ENCODE data around the gene NFAM1. TPM values are rescaled to one million over a fixed set of nuclear protein-coding genes. Genes with fewer than 3 reads are reported as not detected.

The NFAM1 gene
- total RNA-seq, 1 experiment from 2014 or later = 0.12 TPM

GRCh38 chr22:42363892-42364291, 68.3 kb downstream of the NFAM1 start:
- Histone ChIP-seq H3K9me2 (ENCODE audit: insufficient read depth) (no peaks in the 10 kb centered on the region), H3K4me3 (replicated peaks in 1 of 2; ENCODE audit: low read depth in 1 of 2, low read length in 2 of 2) (no peak overlapping the region), H3K4me1 (ENCODE audit: control insufficient read depth in 1 of 2, insufficient read depth in 2 of 2, low read length in 2 of 2) (peaks cover 6 to 16% of the 10 kb centered on the region in 2 experiments; a peak in 3 of 4 replicates), H3K27me3 (ENCODE audit: insufficient read depth, low read length) (no peaks in the 10 kb centered on the region), H3K79me2 (ENCODE audit: insufficient read depth, low read length) (peaks cover 23% of the 10 kb centered on the region; the same call in 1 of the 2 replicates), H3K36me3 (ENCODE audit: control insufficient read depth in 1 of 2, insufficient read depth in 2 of 2, low read length in 2 of 2) (0 out of 4 replicates have a peak, but pooled peaks cover 0 to 2% of the 10 kb centered on the region in 2 experiments), H3K9me3 (ENCODE audit: control insufficient read depth in 1 of 2, insufficient read depth in 1 of 2, low read depth in 1 of 2, low read length in 2 of 2) (no peaks in the 10 kb centered on the region), H4K20me1 (ENCODE audit: insufficient read depth) (no peaks in the 10 kb centered on the region), H3K9ac (ENCODE audit: low read length) (no peak overlapping the region), H3K27ac (ENCODE audit: low read depth, low read length) (no peak overlapping the region), H3K4me2 (ENCODE audit: low read length) (no peak overlapping the region), H2AFZ (ENCODE audit: low read depth, low read length, poor library complexity, severe bottlenecking) (no peak overlapping the region)
- ChIA-PET CTCF (no interaction called here), RAD21 (ENCODE audit: low non-redundant PET in 1 of 2, low total read pairs in 2 of 2, uncharacterized antibody in 2 of 2, unreplicated experiment in 2 of 2) (no interaction called here), POLR2A (no interaction called here)
- intact Hi-C loops (cut with micrococcal nuclease) = no loop called here
- no peak for ATAC-seq
- no peak for DNase-seq (ENCODE audit: low read depth, low spot score)
- no TSS peak for BruUV-seq (replicated peaks)
- TF ChIP-seq RAD21 (IDR thresholded peaks at IDR 0.05; ENCODE audit: low read depth) = no peak

- H3K4me1 ChIP-seq (ENCODE audit: control insufficient read depth in 1 of 2, insufficient read depth in 2 of 2, low read length in 2 of 2) = no peaks in the 10 kb centered on the region; a peak in 1 of 4 replicates
- TF ChIP-seq YY1 (IDR thresholded peaks at IDR 0.05; ENCODE audit: extremely low read depth, insufficient replicate concordance, low read depth, low read length) (no peak), FOSL1 (IDR thresholded peaks at IDR 0.05; ENCODE audit: low read depth) (no peak), CTCF (IDR thresholded peaks at IDR 0.05 in 2 of 3, conservative IDR thresholded peaks at IDR 0.05 in 1 of 3; ENCODE audit: borderline replicate concordance in 1 of 3, insufficient read depth in 1 of 3, low read depth in 2 of 3, low read length in 2 of 3) (no peak)
- CTCF ChIA-PET = no interaction called here
- no peak overlapping the region for H3K4me3 ChIP-seq (replicated peaks in 1 of 2; ENCODE audit: low read depth in 1 of 2, low read length in 2 of 2)
- H2AFZ ChIP-seq (ENCODE audit: low read depth, low read length, poor library complexity, severe bottlenecking) = no peak overlapping the region
- POLR2A ChIA-PET = no interaction called here
- peaks cover 7% of the 10 kb centered on the region; the same call in 1 of the 2 replicates for H3K79me2 ChIP-seq (ENCODE audit: insufficient read depth, low read length)
- no peak overlapping the region for H3K4me2 ChIP-seq (ENCODE audit: low read length)
- DNase-seq (ENCODE audit: low read depth, low spot score) (no peak), ATAC-seq (no peak)
- intact Hi-C loops (cut with micrococcal nuclease) = no loop called here
- no peaks in the 10 kb centered on the region for H3K27me3 ChIP-seq (ENCODE audit: insufficient read depth, low read length)
- RAD21 ChIA-PET (ENCODE audit: low non-redundant PET in 1 of 2, low total read pairs in 2 of 2, uncharacterized antibody in 2 of 2, unreplicated experiment in 2 of 2) = no interaction called here
- no peak overlapping the region for H3K9ac ChIP-seq (ENCODE audit: low read length)
- BruUV-seq (replicated peaks) = no TSS peak
- 0 out of 4 replicates have a peak, but pooled peaks cover 0 to 2% of the 10 kb centered on the region in 2 experiments for H3K36me3 ChIP-seq (ENCODE audit: control insufficient read depth in 1 of 2, insufficient read depth in 2 of 2, low read length in 2 of 2)
- H3K9me2 ChIP-seq (ENCODE audit: insufficient read depth) = no peaks in the 10 kb centered on the region
- H3K9me3 ChIP-seq (ENCODE audit: control insufficient read depth in 1 of 2, insufficient read depth in 1 of 2, low read depth in 1 of 2, low read length in 2 of 2) = no peaks in the 10 kb centered on the region
- H4K20me1 ChIP-seq (ENCODE audit: insufficient read depth) = no peaks in the 10 kb centered on the region
- H3K27ac ChIP-seq (ENCODE audit: low read depth, low read length) = no peak overlapping the region
Measured at GRCh38 chr22:42361523-42361922, 70.7 kb downstream of the NFAM1 start.
